Testis (tissue), 2 donors: ENCODE data around the gene CYP26A1.

Experiments
- CTCF ChIP-seq, 3 experiments: fragments of 450-650 bp in 2 of 3; fragments of 200-600 bp in 1 of 3; sonication (generic) in 1 of 3; IDR thresholded peaks; one replicate each; pipeline ENCODE4 v1.5.1; 2016 to 2019; ENCODE audit warnings: antibody characterized with exemption in 3 of 3, mild to moderate bottlenecking in 2 of 3, moderate library complexity in 1 of 3
- POLR2A ChIP-seq: fragments of 450-650 bp; IDR thresholded peaks from one replicate; pipeline ENCODE4 v1.6.1; 2017; ENCODE audit warnings: antibody characterized with exemption, mild to moderate bottlenecking, moderate library complexity

- TF ChIP-seq CTCF (IDR thresholded peaks at IDR 0.05) = no peak
- TF ChIP-seq POLR2A = no peak
Observed at GRCh38 chr10:93079663-93080349, 6.1 kb downstream of the CYP26A1 start.
